Keratinocyte (primary cell): ENCODE results near the gene STX8. TPM values are rescaled to one million over a fixed set of nuclear protein-coding genes. Genes with fewer than 3 reads are reported as not detected.

Source experiments
- DNase-seq: peaks from one replicate; pipeline ENCODE4 v3.0.0-alpha.2; 2011; ENCODE audit warnings: low read depth, missing footprints, low spot score
- FAIRE-seq: peaks from 2 replicates; lab custom pipeline; 2011; peaks lifted over from hg19 to GRCh38; lab: Jason Lieb, UNC
- H2AFZ ChIP-seq: 2 replicates; pipeline ENCODE4 v1.6.0; 2012; ENCODE audit warnings: low read length, control low read depth, inconsistent platforms; ENCODE audit not compliant: control insufficient read depth
- H3K27ac ChIP-seq: 2 replicates; pipeline ENCODE4 v1.5.1; 2011; ENCODE audit warnings: low read length; ENCODE audit not compliant: control insufficient read depth, insufficient read depth
- H3K27me3 ChIP-seq: 3 replicates; pipeline ENCODE4 v1.6.0; 2011; ENCODE audit warnings: low read length; ENCODE audit not compliant: control insufficient read depth, insufficient read depth; ENCODE audit errors: extremely low read depth
- H3K36me3 ChIP-seq, 2 experiments: 2 replicates in 1 of 2; 3 replicates in 1 of 2; pipeline ENCODE4 v1.5.1; 2011; ENCODE audit warnings: low read length in 2 of 2, mild to moderate bottlenecking in 1 of 2; ENCODE audit not compliant: control insufficient read depth in 2 of 2, insufficient read depth in 2 of 2; ENCODE audit errors: extremely low read depth in 1 of 2
- H3K4me1 ChIP-seq: 3 replicates; pipeline ENCODE4 v1.5.1; 2011; ENCODE audit warnings: low read length; ENCODE audit not compliant: control insufficient read depth, insufficient read depth; ENCODE audit errors: extremely low read depth
- H3K4me2 ChIP-seq: 3 replicates; pipeline ENCODE4 v1.6.0; 2011; ENCODE audit warnings: low read depth, low read length; ENCODE audit not compliant: control insufficient read depth, insufficient read depth; ENCODE audit errors: extremely low read depth
- H3K4me3 ChIP-seq, 3 experiments: fragments of 200-600 bp in 1 of 3; sonication (generic) in 1 of 3; 2 replicates in 2 of 3; 3 replicates in 1 of 3; pipeline ENCODE4 v1.5.1; 2011 to 2016; ENCODE audit warnings: low read length in 3 of 3, mild to moderate bottlenecking in 3 of 3, control low read depth in 2 of 3, inconsistent platforms in 1 of 3, low read depth in 1 of 3, mixed read lengths in 1 of 3, mixed run types in 1 of 3, moderate library complexity in 1 of 3; ENCODE audit not compliant: control insufficient read depth in 2 of 3, insufficient read depth in 2 of 3; ENCODE audit errors: extremely low read depth in 1 of 3
- H3K79me2 ChIP-seq: 2 replicates; pipeline ENCODE4 v1.6.0; 2012; ENCODE audit warnings: low read length; ENCODE audit not compliant: control insufficient read depth, insufficient read depth
- H3K9ac ChIP-seq: 3 replicates; pipeline ENCODE4 v1.6.0; 2011; ENCODE audit warnings: low read length; ENCODE audit not compliant: control insufficient read depth, insufficient read depth; ENCODE audit errors: extremely low read depth
- H3K9me1 ChIP-seq: 3 replicates; pipeline ENCODE4 v1.6.0; 2011; ENCODE audit warnings: low read length; ENCODE audit not compliant: control insufficient read depth, insufficient read depth; ENCODE audit errors: extremely low read depth
- H3K9me3 ChIP-seq: 2 replicates; pipeline ENCODE4 v1.5.1; 2012; ENCODE audit warnings: low read depth, low read length; ENCODE audit not compliant: control insufficient read depth
- H4K20me1 ChIP-seq: 3 replicates; pipeline ENCODE4 v1.6.0; 2011; ENCODE audit warnings: low read length; ENCODE audit not compliant: control insufficient read depth, insufficient read depth; ENCODE audit errors: extremely low read depth
- CTCF ChIP-seq, 3 experiments: IDR thresholded peaks in 1 of 3; conservative IDR thresholded peaks in 1 of 3; optimal IDR thresholded peaks in 1 of 3; 2 replicates in 2 of 3; 3 replicates in 1 of 3; pipeline versions ENCODE3 to v1.5.1; 2011; ENCODE audit warnings: low read length in 3 of 3, mild to moderate bottlenecking in 3 of 3, moderate library complexity in 2 of 3, control low read depth in 1 of 3, inconsistent platforms in 1 of 3; ENCODE audit not compliant: insufficient read depth in 2 of 3; ENCODE audit errors: extremely low read depth in 1 of 3
- EZH2 ChIP-seq: IDR thresholded peaks from one replicate; pipeline ENCODE4 v1.6.1; 2012; ENCODE audit warnings: inconsistent platforms, mild to moderate bottlenecking, low read length, moderate library complexity
- dilution Hi-C: fragments of 300-500 bp; cut with MboI; formaldehyde crosslinking; loops from one replicate; pipeline ENCODE4 v1.7.0; 2020; ENCODE audit warnings: low sequenced_read_pairs; ENCODE audit not compliant: extremely low pct_ligation_motif_present
- polyA plus RNA-seq, 5 experiments: library from polyadenylated mRNA; depleted of rRNA in 3 of 5; stranded (reverse) in 3 of 5; stranded (forward) in 1 of 5; unstranded in 1 of 5; fragments of >200 nt; gene quantifications; 1 replicate in 1 of 5; 2 replicates in 3 of 5; 3 replicates in 1 of 5; pipeline versions ENCODE4 v1.2.1 to v1.2.3, GENCODE V29; 2011 to 2012; ENCODE audit warnings: missing spikeins in 2 of 5, low read depth in 1 of 5, low replicate concordance in 1 of 5

Gene STX8
- polyA plus RNA-seq, 1 donor (not counting 4 experiments of a cell fraction or from before 2014, with no cell fraction given) = 90.3 TPM

GRCh38 chr17:9299695-9300094 is 275.9 kb downstream of the STX8 start:
- no peaks in the 10 kb centered on the region for H3K79me2 ChIP-seq
- no peak overlapping the region for H3K4me3 ChIP-seq
- no peaks in the 10 kb centered on the region for H3K9me1 ChIP-seq
- H3K9ac ChIP-seq = no peak overlapping the region
- no peak for DNase-seq
- no peak for TF ChIP-seq EZH2
- no peak for TF ChIP-seq CTCF (optimal IDR thresholded peaks at IDR 0.05 in 1 of 3, IDR thresholded peaks at IDR 0.05 in 1 of 3, conservative IDR thresholded peaks at IDR 0.05 in 1 of 3; ENCODE audit: extremely low read depth in 1 of 3, insufficient read depth in 2 of 3, low read length in 3 of 3)
- H4K20me1 ChIP-seq = no peaks in the 10 kb centered on the region
- H3K27ac ChIP-seq = no peak overlapping the region
- no peak overlapping the region for H3K4me2 ChIP-seq
- H3K9me3 ChIP-seq = no peaks in the 10 kb centered on the region
- FAIRE-seq = no peak
- no peaks in the 10 kb centered on the region for H3K27me3 ChIP-seq
- no peaks in the 10 kb centered on the region for H3K4me1 ChIP-seq
- H2AFZ ChIP-seq = no peak overlapping the region
- no peaks in the 10 kb centered on the region for H3K36me3 ChIP-seq
- dilution Hi-C loops = no loop called here

GRCh38 chr17:9298776-9299295 is 276.8 kb downstream of the STX8 start:
- Histone ChIP-seq H3K4me1 (no peaks in the 10 kb centered on the region), H4K20me1 (no peaks in the 10 kb centered on the region), H3K9ac (no peak overlapping the region), H3K27me3 (no peaks in the 10 kb centered on the region), H3K4me3 (no peak overlapping the region), H3K27ac (no peak overlapping the region), H2AFZ (no peak overlapping the region), H3K9me3 (no peaks in the 10 kb centered on the region), H3K4me2 (no peak overlapping the region), H3K9me1 (no peaks in the 10 kb centered on the region), H3K36me3 (no peaks in the 10 kb centered on the region), H3K79me2 (no peaks in the 10 kb centered on the region)
- dilution Hi-C loops = no loop called here
- DNase-seq = no peak
- FAIRE-seq = no peak
- TF ChIP-seq CTCF (optimal IDR thresholded peaks at IDR 0.05 in 1 of 3, IDR thresholded peaks at IDR 0.05 in 1 of 3, conservative IDR thresholded peaks at IDR 0.05 in 1 of 3; ENCODE audit: extremely low read depth in 1 of 3, insufficient read depth in 2 of 3, low read length in 3 of 3) (no peak), EZH2 (no peak)
